Measurements from ENCODE around the gene STK31.

The STK31 gene

DNA sequence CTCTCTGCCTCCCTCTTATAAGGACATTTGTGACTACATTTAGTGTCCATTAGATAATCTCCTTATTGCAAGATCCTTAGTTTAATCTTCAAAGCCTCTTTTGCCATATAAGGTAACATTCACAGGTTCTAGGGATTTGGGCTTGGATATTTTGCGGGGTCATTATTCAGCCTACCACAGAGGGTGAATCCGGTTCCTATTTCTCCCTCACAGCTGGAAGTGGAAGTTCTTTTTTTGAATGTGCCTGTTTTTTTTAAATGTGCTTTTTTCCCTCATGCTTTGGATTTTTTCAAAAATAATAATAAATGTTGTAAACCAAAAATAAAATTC lies 47.1 kb upstream of the STK31 start:
- TF ChIP-seq GABPA (IDR thresholded peaks at IDR 0.05; ENCODE audit: low read depth) (no peak), POLR2AphosphoS5 (IDR thresholded peaks at IDR 0.05; ENCODE audit: low read depth) (no peak), CTCF (IDR thresholded peaks at IDR 0.05; ENCODE audit: insufficient read depth, low read length) (no peak), SPI1 (IDR thresholded peaks at IDR 0.05; ENCODE audit: borderline replicate concordance, low read depth) (no peak)
- TF ChIP-seq, protein P1, sequence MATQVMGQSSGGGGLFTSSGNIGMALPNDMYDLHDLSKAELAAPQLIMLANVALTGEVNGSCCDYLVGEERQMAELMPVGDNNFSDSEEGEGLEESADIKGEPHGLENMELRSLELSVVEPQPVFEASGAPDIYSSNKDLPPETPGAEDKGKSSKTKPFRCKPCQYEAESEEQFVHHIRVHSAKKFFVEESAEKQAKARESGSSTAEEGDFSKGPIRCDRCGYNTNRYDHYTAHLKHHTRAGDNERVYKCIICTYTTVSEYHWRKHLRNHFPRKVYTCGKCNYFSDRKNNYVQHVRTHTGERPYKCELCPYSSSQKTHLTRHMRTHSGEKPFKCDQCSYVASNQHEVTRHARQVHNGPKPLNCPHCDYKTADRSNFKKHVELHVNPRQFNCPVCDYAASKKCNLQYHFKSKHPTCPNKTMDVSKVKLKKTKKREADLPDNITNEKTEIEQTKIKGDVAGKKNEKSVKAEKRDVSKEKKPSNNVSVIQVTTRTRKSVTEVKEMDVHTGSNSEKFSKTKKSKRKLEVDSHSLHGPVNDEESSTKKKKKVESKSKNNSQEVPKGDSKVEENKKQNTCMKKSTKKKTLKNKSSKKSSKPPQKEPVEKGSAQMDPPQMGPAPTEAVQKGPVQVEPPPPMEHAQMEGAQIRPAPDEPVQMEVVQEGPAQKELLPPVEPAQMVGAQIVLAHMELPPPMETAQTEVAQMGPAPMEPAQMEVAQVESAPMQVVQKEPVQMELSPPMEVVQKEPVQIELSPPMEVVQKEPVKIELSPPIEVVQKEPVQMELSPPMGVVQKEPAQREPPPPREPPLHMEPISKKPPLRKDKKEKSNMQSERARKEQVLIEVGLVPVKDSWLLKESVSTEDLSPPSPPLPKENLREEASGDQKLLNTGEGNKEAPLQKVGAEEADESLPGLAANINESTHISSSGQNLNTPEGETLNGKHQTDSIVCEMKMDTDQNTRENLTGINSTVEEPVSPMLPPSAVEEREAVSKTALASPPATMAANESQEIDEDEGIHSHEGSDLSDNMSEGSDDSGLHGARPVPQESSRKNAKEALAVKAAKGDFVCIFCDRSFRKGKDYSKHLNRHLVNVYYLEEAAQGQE (IDR thresholded peaks at IDR 0.05; ENCODE audit: insufficient replicate concordance, low read depth), result no peak
- Histone ChIP-seq H3K4me3 (replicated peaks; ENCODE audit: insufficient read depth, low read length) (no peak overlapping the region), H3K27ac (replicated peaks) (no peak overlapping the region), H3K27me3 (ENCODE audit: insufficient read depth, poor library complexity, severe bottlenecking) (no peaks in the 10 kb centered on the region)
- DNase-seq (ENCODE audit: low read depth in 1 of 2, low spot score in 1 of 2), result no peak

DNA sequence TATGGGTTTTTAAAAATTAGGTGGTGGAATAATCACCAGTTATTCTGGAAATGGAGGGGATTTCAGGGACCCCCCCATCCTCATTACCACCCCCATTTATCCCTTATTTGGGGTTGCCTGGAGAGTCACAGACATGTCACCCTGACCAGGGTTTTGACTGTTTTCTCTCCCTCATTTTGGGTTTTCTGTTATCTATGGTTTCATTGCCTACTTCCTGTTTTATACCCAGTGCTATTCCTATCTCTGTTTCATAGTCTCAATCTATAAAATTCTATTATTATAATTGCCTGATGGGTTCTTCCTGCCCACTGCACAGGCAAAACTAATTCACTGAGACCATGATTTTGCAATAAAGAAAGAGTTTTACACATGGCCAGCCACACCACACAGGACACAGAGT lies 45.9 kb upstream of the STK31 start:
- Histone ChIP-seq H3K27me3 (ENCODE audit: insufficient read depth, poor library complexity, severe bottlenecking) (no peaks in the 10 kb centered on the region), H3K27ac (replicated peaks) (no peak overlapping the region), H3K4me3 (replicated peaks; ENCODE audit: insufficient read depth, low read length) (no peak overlapping the region)
- TF ChIP-seq POLR2AphosphoS5 (IDR thresholded peaks at IDR 0.05; ENCODE audit: low read depth) (no peak), CTCF (IDR thresholded peaks at IDR 0.05; ENCODE audit: insufficient read depth, low read length) (no peak), SPI1 (IDR thresholded peaks at IDR 0.05; ENCODE audit: borderline replicate concordance, low read depth) (0 out of 2 replicates have a peak, but pooled peaks have one; percentile 15), GABPA (IDR thresholded peaks at IDR 0.05; ENCODE audit: low read depth) (no peak)
- TF ChIP-seq, protein P1 (IDR thresholded peaks at IDR 0.05; ENCODE audit: insufficient replicate concordance, low read depth), result no peak
- DNase-seq (ENCODE audit: low read depth in 1 of 2, low spot score in 1 of 2), result no peak

DNA sequence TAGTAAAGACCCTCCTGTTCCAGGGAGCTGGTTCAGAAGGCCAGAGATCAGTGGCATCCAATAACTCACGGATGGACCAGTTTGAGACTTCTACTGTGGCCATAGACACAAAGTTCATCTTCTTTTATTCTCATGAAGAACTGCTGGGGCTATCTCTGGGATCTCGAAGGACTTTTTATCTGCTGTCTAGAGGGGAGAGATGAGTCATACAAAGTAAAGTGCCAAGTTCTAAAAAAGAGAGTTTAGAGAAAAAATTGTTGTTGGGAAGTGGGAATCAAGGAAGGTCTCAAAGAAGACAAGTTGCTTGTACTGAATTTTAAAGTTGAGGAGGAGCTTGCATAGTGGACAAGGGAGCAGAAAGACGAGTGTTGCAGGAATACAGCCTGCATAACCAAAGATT lies 38.0 kb upstream of the STK31 start:
- Histone ChIP-seq H3K4me3 (replicated peaks; ENCODE audit: insufficient read depth, low read length) (no peak overlapping the region), H3K27me3 (ENCODE audit: insufficient read depth, poor library complexity, severe bottlenecking) (no peaks in the 10 kb centered on the region), H3K27ac (replicated peaks) (no peak overlapping the region)
- no peak for DNase-seq (ENCODE audit: low read depth in 1 of 2, low spot score in 1 of 2)
- TF ChIP-seq CTCF (IDR thresholded peaks at IDR 0.05; ENCODE audit: insufficient read depth, low read length) (no peak), GABPA (IDR thresholded peaks at IDR 0.05; ENCODE audit: low read depth) (no peak), POLR2AphosphoS5 (IDR thresholded peaks at IDR 0.05; ENCODE audit: low read depth) (no peak), SPI1 (IDR thresholded peaks at IDR 0.05; ENCODE audit: borderline replicate concordance, low read depth) (no peak)
- TF ChIP-seq, protein P1 (IDR thresholded peaks at IDR 0.05; ENCODE audit: insufficient replicate concordance, low read depth), result no peak

Data from HL-60 (cell line).